Stimulated activated CD8-positive, alpha-beta memory T cell treated with anti-CD3 and anti-CD28 coated beads, Interleukin-12 subunit alpha, Interleukin-12 subunit beta, amount 100 ng/mL, for 1 hour (primary cell): ENCODE results near the gene RMND5B.
A peak's percentile ranks its signal among the peaks of the same experiment; 100 is the strongest.

Source experiments
- DNase-seq: peaks from one replicate; pipeline ENCODE4 v3.0.0-alpha.2; 2020; ENCODE audit warnings: low read depth

The RMND5B gene

DNA sequence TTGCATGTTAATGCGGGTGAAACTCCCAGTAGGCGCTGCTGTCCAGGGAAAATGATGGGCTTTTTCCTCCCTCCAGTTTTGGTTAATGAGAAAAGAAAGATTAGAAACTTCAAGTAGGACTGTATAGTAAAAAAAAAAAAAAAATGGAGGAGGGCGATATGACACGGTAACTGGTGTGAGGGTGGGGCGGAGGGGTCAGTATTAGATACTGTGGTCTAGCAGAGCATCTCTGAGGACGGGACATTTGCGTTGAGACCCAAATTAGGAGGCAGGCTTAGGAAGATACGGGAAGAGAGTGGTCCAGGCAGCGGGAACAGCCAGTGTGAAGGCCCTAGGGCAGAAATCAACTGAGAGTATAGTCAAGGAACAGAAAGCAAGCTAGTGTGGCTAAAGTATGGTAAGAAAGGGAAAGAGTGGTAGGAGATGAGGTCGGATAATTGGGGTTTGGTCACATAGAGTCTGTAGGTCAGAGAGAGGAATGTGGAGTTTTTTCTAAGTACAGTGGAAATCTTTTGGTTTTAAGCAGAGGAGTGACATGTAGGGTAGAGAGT lies 707 bp downstream of the RMND5B start:
- DNase-seq = no peak

GRCh38 chr5:178136990-178137389 lies 6.2 kb downstream of the RMND5B start:
- DNase-seq = no peak

GRCh38 chr5:178137991-178138390 lies 7.2 kb downstream of the RMND5B start:
- DNase-seq = no peak

GRCh38 chr5:178141550-178141949 lies 10.7 kb downstream of the RMND5B start:
- DNase-seq = no peak

DNA sequence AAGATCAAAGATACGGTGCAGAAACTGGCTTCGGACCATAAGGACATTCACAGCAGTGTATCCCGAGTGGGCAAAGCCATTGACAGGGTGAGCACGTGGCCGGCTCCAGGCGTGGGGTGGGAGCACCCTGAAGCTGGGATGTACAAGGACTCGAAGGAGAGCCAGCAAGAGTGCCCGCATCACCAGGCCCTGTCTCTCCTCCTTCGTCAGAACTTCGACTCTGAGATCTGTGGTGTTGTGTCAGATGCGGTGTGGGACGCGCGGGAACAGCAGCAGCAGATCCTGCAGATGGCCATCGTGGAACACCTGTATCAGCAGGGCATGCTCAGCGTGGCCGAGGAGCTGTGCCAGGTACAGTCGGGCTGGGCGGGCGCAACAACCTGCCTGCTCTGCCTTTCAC lies 11.8 kb downstream of the RMND5B start:
- no peak for DNase-seq

DNA sequence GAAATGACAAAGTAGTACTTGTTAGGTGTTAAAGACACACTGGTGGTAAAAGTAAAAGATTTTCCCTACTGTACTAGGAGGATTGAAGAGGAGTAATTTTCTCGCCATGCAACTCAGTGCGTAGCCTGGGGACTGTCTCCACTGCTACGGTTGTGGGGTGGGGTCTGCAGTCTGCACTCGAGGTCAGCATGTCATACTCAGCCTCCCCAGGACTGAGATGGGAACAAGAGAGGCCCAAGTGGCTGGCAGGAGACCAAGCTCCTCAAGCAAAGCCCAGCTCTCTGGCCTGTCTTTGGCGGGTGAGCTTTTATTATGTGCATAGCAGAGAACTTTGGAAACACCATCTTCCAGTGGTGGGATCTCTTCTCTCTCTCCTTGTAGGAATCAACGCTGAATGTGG lies 12.4 kb downstream of the RMND5B start:
- no peak for DNase-seq

- no peak for DNase-seq
Measured at GRCh38 chr5:178143901-178144300, 13.1 kb downstream of the RMND5B start.

DNA sequence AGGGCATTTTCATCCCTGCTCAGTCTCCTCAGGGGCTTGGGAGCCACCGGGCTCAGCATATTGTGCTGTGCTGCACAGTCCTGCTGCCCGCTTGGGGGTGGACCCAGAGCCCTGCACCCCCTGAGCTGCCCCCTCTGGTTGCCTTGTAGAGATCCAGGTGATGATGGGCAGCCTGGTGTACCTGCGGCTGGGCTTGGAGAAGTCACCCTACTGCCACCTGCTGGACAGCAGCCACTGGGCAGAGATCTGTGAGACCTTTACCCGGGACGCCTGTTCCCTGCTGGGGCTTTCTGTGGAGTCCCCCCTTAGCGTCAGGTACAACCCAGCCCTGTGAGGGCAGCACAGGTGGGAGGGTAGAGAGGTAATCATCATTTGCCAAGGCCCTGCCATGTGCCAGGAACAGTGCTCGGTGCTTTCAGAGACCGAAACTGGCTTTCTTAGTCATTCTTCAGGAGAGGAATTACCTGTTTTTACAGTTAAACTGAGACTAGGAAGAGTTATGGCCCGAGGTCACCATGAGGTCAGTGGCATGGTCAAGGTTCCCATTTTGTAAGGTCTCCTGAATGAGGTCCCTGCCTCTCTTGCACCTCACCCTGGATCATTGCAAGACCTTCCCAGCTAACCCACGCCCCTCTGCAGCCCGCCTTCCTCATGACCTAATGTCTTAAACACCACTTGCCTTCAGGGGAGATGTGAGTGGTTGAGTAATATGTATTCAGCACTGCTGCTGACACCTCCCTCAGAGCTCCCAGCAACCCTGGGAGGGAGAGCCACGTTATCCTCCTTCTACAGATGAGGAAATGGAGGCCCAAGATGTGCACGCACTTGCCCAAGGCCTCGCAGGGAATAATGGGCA lies 15.4 kb downstream of the RMND5B start:
- peak; percentile 68 for DNase-seq

- DNase-seq = no peak
Measured at GRCh38 chr5:178147406-178147805, 16.6 kb downstream of the RMND5B start.

- no peak for DNase-seq
Measured at GRCh38 chr5:178149199-178149932, 18.6 kb downstream of the RMND5B start.

- no peak for DNase-seq
Measured at GRCh38 chr5:178150977-178151734, 20.3 kb downstream of the RMND5B start.

- DNase-seq = no peak
Measured at GRCh38 chr5:178152491-178153444, 22.0 kb downstream of the RMND5B start.

DNA sequence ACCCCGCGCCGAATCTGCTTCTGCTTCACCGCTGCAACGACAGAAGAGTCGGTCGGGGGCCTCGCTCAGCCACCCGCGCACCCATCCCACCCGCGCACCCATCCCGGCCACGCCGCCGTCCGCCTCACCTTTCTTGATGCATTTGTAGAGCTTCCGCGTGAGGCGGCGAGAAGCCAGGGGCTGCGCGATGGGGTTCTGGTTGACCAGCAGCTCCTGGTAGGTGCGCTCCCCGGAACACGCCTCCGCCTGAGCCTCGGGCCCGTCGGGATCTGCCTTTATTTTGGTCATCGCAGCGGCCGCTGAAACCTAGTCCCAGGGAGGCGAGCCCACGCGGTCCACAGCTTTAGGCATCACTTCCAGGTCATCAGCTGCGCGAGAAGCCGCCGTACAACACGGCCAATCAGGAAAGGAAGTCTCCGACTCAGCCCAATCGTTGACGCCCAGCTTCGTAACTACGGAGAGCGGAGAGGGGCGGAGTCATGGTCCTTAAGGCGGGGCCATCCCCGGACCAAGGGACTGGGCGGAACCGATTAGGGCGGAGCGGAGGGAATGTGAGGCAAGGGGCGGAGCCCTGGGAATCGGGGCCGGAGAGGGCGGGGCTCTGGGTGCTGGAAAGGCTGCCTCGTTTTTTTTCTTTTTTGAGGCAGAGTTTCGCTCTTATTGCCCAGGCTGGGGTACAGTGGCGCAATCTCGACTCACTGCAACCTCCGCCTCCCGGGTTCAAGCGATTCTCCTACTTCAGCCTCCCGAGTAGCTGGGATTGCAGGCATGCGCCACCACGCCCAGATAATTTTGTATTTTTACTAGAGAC lies 22.9 kb downstream of the RMND5B start, which contains the start of gene NHP2:
NHP2 (minus strand) TSS at position 356 of the 811 bp plus-strand sequence; CDS start at position 288, 68 bp downstream.
- DNase-seq = peak; percentile 97

DNA sequence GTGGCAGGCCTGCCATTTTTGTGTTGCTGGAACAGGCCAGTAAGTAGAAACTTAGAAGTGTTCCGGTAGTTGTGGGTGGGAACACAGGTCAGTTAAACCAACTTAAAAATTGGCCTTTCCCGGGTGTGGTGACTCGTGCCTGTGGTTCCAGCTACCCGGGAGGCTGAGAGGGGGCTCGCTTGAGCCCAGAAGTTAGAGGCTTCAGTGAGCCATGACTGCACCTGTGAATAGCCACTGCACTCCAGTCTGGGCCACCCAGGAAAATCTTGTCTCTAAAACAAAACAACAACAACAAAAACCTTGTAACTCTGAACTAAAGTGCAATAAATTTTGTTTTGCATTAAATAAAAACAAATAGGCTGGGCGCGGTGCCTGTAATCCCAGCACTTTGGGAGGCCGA lies 24.3 kb downstream of the RMND5B start:
- DNase-seq = no peak

DNA sequence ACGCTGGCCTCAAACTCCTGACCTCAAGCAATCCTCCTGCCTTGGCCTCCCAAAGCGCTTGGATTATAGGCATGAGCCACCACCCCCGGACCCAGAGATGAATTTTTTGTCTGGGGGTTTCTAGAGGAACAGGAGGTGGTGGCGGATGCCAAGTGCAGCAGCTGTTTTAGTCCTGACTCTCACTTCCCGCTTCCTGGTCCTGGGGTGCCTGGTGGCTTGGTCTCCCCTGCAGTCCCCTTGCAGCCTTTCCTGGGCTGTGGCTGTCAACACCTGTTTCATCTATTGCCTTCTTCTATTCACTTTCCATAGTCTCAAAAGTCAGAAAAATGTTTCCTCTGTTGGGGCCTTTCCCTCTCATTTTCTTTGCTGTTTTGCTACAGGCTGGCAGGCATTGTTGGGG lies 29.4 kb downstream of the RMND5B start:
- no peak for DNase-seq

DNA sequence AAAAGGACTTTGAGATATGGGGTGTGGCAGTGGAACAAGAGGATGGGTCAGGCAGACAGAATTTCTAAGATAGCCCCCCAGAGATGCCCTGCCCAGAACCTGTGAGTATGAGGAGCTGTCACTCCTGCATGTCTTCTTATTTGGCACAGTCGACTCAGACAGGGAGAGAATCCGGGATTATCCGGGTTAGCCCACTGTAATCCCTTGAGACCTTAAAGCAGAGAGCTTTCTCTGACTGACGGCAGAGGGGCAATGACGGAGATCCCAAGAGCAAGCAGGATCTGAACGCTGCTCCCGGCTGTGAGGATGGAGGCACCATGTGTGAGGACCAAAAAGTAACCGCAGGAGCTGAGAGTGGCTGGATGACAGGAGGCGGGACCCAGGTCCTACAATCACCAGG lies 31.7 kb downstream of the RMND5B start:
- no peak for DNase-seq

DNA sequence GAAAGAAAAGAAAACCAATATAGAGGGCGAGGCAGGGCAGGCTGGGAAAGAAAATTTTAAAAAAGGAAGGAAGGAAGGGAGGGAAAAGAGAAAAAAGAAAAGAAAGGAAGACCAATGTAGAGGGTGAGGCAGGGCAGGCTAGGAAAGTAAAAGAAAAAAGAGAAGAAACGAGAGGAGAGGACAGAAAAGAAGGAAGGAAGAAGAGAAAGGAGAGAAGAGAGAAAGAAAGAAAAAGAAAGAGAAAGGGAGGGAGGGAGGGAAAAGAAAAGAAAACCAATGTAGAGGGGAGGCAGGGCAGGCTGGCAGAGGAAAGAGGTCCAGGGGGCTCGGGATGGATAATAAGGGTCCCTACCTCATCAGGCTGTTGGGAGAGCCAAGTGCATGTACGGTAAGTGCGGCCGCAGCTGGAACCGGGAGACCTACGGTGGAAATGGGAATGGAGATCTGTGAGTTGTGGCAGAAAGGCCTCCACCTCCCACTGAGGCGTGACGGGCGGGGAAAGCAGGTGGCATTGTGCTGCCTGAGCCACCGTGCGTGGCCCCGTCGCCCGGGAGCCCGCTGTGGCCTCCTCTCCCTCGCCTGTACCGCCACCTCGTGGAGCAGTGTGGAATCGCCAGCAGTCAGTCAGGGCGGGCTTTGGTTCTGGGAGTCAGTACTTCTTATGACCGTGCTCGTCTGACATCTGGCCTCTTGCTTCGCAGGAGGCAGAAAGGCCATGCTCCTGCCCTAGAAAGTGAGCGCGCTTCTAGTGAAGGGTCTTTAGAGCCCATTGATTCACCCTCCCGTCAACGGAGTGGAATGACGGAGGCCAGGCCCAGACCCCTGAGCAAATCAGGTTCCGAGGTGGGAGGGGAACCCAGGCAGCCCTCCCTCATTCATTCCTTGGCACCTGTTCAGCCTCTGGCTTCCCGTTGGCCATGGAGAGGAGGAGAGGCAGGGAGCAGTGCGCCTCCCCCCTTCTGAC lies 33.2 kb downstream of the RMND5B start:
- DNase-seq = peak; percentile 89

- DNase-seq = no peak
Measured at GRCh38 chr5:178165581-178165980, 34.8 kb downstream of the RMND5B start.

DNA sequence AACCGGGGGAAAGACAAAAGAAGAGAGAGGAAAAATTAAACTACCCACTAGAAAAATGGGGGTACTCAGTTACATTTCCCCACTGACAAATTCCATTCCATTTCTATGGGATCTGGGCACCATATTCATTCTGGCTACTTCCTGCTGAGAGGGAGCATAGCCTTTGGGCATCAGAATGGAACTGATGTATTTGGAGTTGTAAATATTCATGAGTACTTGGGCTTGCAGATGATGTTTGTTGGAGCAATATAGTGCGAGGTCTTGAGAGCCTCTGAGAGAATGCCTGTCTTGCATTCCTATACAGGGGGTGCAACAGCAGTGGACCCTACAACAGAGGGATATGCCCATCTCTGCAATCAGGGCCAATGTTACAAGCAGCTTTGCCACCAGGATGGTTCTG lies 39.6 kb downstream of the RMND5B start:
- no peak for DNase-seq
